GM19463 (cell line): ENCODE measurements around the gene ACAA1.

Experiments used
- ATAC-seq: cut with Tn5 transposase; IDR thresholded peaks from one replicate; pipeline ENCODE4 v1.9.1; 2021; ENCODE audit warnings: mild to moderate bottlenecking, moderate library complexity; ENCODE audit not compliant: unreplicated experiment

ACAA1 gene

DNA sequence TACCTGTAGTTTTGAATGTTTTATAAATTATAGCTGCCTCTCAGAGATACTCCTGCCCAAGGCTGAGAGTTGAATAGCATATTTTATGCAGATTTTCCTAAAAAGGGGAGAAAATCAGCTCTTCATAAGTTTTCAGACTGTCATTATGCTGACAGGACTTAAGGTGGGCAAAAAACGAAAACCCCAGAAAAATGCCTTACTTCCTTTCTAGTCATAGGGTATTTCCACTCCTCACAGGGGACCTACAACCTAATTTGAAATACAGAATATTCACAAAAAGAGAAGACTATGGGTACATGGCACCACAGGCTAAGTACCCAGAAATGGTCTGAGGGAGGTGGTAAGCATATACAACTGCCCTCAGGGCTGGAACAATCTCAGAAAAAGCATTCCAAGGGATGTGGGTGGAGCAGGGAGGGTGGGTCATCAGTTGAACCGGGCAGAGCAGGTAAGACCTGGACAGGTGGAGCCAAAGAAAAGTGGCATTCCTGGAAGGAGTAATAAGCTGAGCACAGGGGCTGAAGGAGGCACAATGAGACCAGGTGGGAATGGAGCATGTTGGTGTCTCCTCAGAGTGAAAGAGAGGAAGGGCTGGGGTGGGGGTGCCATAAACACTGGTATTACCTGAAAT lies 17.8 kb upstream of the ACAA1 start:
- ATAC-seq, result no peak

GRCh38 chr3:38154033-38154494 lies 17.1 kb upstream of the ACAA1 start:
- no peak for ATAC-seq

DNA sequence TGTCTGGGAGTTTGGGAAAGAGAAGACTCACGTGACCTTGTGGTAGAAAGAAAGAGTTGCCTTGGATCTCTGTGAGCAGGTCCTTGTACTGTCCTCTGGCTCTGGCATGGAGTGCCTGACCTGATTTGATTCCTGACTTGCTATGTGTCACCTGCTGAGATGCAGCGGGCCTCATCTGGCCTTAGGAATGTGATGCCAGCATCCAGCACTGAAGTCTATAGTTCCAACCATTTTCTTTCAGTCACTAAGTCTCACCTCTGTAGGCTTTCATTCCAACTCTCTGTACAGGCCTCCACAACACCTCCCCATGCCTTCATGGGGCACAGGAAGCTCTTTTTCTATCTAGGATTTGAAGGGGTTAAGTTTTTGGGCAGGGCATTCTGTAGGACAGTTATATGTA lies 16.3 kb upstream of the ACAA1 start:
- no peak for ATAC-seq

DNA sequence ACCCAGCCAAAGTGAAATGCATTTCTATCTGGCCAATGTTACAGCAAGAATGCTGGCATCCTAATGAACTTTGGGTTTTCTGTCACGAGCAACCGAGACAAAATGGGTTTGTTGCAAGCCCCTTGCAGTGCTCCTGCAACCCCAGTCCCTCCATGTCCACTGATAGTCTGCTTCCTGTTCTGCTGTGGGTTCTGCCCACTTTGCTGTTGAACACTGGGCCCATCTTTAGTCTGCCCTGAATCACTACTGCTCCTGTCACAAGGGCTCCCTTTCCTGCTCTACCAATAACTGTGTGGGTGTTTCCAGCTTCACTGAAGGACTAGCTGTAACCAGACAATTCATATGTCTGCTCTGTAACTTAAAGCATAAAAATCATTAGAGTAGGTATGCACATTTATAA lies 15.7 kb upstream of the ACAA1 start:
- ATAC-seq, result no peak

DNA sequence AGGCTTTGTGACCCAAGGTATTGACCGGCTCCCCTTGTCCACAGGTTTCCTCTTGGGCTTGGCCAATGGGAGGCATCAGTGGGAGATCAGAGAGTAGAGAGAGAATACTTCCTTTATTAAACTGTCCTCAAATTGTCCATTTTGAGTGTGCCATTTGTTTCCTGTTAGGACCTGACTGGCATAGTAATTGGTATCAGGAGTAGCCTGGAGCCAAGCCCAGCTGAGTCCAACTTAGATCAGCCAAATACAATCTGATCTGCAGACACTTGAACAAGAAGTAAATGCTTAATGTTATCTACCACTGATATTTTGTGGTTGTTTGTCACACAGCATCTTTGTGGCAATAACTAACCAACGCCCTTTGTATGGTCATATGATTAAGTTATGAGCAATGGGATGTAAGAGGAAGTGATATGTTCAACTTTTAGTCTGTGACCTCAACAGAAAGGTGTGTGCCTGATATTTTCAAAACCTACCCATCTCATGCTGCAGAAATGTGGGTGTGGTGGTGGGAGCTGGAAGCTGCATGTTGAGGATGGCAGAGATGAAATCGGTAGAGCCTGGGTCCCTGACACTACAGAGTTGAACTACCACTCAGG lies 14.8 kb upstream of the ACAA1 start:
- no peak for ATAC-seq

- ATAC-seq, result no peak
These were observed 14.0 kb upstream of the ACAA1 start for GRCh38 chr3:38150780-38151528.

DNA sequence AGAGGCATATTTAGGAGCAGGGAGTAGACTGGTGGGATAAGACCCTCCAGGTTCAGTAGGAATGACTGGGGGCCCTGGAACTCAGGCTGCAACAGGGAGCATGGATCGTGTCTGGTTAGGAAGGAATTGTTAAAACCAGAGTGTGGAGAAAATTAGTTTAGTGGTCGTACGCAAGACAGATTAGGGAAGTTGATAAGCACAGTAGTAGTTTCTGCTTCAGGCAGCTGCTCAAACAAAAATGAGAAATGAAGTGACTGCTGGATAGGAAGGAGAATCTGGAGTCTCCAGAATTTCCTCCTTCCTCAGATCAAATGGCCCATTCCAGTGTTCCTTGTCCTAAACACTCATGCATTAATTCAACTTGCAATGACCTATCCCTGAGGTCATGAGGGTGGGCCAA lies 12.8 kb upstream of the ACAA1 start:
- no peak for ATAC-seq

GRCh38 chr3:38148311-38148882 lies 11.5 kb upstream of the ACAA1 start:
- ATAC-seq, result no peak

DNA sequence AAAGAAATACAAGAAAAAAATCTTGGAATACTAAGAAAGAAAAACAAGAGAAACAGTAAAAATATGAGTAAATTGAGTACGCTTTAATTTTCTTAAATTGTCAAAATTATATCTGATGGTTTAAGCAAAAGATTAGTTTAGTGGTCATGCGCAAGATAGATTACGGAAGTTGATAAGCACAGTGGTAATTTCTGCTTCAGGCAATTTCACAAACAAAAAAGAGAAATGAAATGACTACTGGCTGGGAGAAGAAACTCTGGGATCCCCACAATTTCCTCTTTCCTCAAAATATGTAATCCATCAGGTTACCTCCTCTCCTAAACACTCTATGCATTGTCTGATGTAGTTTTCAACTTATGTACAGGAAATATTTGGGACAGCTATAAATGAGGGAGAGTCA lies 10.5 kb upstream of the ACAA1 start:
- ATAC-seq, result no peak

DNA sequence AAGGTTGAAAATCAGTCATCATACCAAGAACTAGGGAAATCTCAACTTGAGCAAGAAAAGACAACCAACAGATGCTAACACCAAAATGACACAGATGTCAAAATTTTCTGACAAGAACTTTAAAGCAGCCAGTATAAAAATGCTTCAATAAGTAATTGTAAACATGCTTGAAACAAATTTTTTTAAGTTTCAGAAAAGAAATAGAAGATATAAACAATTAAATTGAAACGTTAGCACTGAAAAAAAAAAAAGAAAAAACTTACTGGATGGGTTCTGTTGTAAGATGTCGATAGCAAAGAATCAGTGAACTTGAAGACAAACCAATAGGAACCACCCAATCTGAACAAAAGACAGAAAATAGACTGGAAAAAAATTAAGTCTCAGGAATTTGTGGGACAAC lies 9.6 kb upstream of the ACAA1 start:
- no peak for ATAC-seq

- ATAC-seq, result no peak
These were observed 6.6 kb upstream of the ACAA1 start for GRCh38 chr3:38143511-38143910.

GRCh38 chr3:38142959-38143358 lies 6.0 kb upstream of the ACAA1 start:
- ATAC-seq, result no peak

DNA sequence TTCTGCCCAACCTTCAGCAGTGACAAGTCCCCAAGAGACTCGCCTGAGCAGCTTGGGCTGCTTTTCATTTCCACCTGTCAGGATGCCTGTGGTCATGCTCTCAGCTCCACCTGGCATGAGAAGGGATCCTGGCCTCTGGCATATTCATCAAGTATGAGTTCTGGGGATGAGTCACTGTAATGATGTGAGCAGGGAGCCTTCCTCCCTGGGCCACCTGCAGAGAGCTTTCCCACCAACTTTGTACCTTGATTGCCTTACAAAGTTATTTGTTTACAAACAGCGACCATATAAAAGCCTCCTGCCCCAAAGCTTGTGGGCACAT lies 5.0 kb upstream of the ACAA1 start:
- no peak for ATAC-seq

DNA sequence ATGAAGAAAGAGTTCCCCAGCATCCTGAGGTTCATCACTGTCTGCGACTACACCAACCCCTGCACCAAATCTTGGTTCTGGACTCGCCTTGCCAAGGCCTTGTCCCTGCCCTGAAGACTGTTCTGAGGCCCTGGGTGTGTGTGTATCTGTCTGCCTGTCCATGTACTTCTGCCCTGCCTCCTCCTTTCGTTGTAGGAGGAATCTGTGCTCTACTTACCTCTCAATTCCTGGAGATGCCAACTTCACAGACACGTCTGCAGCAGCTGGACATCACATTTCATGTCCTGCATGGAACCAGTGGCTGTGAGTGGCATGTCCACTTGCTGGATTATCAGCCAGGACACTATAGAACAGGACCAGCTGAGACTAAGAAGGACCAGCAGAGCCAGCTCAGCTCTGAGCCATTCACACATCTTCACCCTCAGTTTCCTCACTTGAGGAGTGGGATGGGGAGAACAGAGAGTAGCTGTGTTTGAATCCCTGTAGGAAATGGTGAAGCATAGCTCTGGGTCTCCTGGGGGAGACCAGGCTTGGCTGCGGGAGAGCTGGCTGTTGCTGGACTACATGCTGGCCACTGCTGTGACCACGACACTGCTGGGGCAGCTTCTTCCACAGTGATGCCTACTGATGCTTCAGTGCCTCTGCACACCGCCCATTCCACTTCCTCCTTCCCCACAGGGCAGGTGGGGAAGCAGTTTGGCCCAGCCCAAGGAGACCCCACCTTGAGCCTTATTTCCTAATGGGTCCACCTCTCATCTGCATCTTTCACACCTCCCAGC lies 4.4 kb upstream of the ACAA1 start:
- no peak for ATAC-seq

DNA sequence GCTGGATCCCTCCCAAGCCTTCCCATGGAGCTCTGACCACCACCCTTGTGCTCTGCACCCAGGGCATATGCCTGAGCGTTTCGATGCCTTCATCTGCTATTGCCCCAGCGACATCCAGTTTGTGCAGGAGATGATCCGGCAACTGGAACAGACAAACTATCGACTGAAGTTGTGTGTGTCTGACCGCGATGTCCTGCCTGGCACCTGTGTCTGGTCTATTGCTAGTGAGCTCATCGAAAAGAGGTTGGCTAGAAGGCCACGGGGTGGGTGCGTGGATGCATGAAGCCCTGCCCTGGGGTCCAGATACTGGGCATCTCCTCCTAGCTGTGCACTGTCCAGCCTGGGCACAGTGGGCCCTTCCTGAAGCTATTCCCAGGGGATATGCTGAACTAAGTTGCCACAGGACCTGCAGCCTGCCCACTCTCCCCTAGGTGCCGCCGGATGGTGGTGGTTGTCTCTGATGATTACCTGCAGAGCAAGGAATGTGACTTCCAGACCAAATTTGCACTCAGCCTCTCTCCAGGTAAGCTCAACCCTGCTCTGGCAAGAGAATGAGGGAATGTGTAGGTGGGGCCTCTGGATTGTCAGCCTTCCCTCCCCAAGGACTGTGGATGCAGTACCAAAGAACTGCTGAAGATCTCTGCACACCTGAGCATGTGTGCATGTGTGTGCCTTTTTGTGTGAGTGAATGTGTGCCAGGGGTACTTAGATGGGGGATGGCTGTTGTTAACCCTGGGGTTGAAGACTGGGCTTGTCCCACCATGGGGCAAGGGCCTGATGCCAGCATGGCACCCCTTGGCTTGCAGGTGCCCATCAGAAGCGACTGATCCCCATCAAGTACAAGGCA lies 3.6 kb upstream of the ACAA1 start:
- no peak for ATAC-seq

DNA sequence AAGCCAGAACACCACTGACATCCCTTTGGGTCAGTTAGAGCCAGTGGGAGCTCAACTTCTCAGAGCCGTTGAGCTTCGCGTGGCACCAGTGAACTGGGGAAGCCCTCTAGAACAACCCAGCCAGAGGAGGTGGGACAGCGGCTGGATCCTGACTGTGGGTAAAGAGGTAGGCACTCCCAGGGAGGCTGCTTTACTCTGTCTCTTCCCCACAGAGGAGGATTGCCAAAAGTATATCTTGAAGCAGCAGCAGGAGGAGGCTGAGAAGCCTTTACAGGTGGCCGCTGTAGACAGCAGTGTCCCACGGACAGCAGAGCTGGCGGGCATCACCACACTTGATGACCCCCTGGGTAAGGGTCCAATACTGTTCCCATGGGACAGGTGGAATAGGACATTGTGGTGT lies 2.7 kb upstream of the ACAA1 start:
- no peak for ATAC-seq

- ATAC-seq, result no peak
These were observed 2.3 kb upstream of the ACAA1 start for GRCh38 chr3:38139191-38139590.

DNA sequence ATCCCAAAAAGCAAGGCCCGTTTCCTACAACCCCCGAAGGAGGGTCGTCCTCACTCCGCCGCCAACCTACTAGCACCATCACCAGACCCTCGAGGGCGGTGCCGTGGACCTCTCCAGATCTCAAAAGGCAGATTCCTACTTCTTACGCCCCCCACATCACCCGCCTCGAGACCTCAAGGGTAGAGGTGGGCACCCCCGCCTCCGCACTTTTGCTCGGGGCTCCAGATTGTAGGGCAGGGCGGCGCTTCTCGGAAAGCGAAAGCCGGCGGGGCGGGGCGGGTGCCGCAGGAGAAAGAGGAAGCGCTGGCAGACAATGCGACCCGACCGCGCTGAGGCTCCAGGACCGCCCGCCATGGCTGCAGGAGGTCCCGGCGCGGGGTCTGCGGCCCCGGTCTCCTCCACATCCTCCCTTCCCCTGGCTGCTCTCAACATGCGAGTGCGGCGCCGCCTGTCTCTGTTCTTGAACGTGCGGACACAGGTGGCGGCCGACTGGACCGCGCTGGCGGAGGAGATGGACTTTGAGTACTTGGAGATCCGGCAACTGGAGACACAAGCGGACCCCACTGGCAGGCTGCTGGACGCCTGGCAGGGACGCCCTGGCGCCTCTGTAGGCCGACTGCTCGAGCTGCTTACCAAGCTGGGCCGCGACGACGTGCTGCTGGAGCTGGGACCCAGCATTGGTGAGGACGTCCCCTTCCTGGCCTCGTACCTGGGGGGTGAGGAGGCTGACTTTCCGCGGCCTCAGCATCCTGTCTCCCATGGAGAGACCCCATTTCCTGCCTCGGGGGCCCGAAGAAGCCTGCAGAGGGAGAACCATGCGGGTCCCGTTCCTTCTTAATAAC lies 1.6 kb upstream of the ACAA1 start, which contains the start of gene MYD88:
Gene MYD88 (plus strand): TSS at position 313 of the 842 bp plus-strand sequence. CDS start 40 bp downstream, at position 353.
- ATAC-seq, result peak; percentile 42

- no peak for ATAC-seq
These were observed 855 bp upstream of the ACAA1 start for GRCh38 chr3:38137615-38138348.
